BJ (cell line): Measurements from ENCODE around the gene ANKS1A. TPM values are rescaled to one million over a fixed set of nuclear protein-coding genes. Genes with fewer than 3 reads are reported as not detected.

Source experiments
- CTCF ChIA-PET: fragments of 350-600 bp; formaldehyde crosslinking; extraction: SDS; loops from one replicate; lab custom pipeline; 2021; ENCODE audit warnings: antibody characterized with exemption, inconsistent platforms; lab: Yijun Ruan, JAX
- POLR2A ChIA-PET: fragments of 300-600 bp; sonication (Branson Sonifier 250); formaldehyde crosslinking; extraction: SDS; loops from one replicate; lab custom pipeline; 2021; ENCODE audit warnings: antibody characterized with exemption; lab: Charles Lee
- DNase-seq: peaks from one replicate; pipeline ENCODE4 v3.0.0-alpha.2; 2011; ENCODE audit warnings: low read depth
- H3K27me3 ChIP-seq: 2 replicates; pipeline ENCODE4 v1.6.0; 2011; ENCODE audit warnings: low read length; ENCODE audit not compliant: control insufficient read depth, insufficient read depth
- H3K36me3 ChIP-seq: 2 replicates; pipeline ENCODE4 v1.5.1; 2011; ENCODE audit warnings: low read length; ENCODE audit not compliant: control insufficient read depth, insufficient read depth
- H3K4me3 ChIP-seq: 2 replicates; pipeline ENCODE4 v1.5.1; 2011; ENCODE audit warnings: low read depth, mild to moderate bottlenecking, control low read depth, low read length
- CTCF ChIP-seq: IDR thresholded peaks from 2 replicates; pipeline ENCODE4 v1.5.1; 2011; ENCODE audit warnings: low read depth, mild to moderate bottlenecking, control low read depth, inconsistent platforms, low read length, moderate library complexity; ENCODE audit not compliant: insufficient read depth
- polyA plus RNA-seq: library from polyadenylated mRNA; depleted of rRNA; stranded (reverse); fragments of >200 nt; gene quantifications from 2 replicates; pipeline ENCODE4 v1.2.3, GENCODE V29; 2011

Gene ANKS1A
- polyA plus RNA-seq, 1 experiment = 4.2 TPM

DNA sequence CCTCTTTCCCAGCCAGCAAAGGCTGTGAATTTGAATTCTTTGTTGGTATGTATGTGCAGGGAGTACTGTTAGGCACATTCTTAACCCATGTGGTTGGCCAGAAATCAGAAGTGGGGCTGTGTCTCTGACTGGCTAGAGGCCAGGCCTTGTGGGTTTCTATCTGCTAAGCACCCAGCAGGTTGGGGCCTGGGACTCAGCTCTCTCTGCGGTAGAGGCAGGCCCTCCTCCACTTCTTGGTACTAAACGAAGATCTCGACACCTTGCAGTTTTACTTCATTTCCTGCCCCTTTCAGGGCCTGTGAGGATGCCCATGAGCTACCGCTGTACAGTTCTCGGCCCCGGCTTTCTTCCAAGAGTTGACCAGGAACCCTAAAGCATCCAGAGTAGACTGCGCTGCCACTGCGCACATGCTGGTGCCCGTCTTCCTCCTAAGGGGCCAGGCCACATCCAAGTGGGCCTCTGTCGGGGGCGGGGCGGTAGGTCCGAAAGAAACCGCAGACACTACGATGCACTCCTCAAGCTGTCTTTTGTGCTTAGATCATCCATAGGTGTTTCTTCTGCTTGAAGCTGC is 201.0 kb downstream of the ANKS1A start:
- POLR2A ChIA-PET = no interaction called here
- DNase-seq = peak; percentile 51
- Histone ChIP-seq H3K36me3 (peaks cover 15% of the 10 kb centered on the region), H3K4me3 (no peak overlapping the region), H3K27me3 (no peaks in the 10 kb centered on the region)
- CTCF ChIA-PET = interaction anchor here (0.6 to 2.1 kb wide), 4 partner anchors 20 to 103 kb away, joined by 3 to 7 read pairs (median 4); no protein-coding TSS in a partner anchor
- no peak for TF ChIP-seq CTCF

DNA sequence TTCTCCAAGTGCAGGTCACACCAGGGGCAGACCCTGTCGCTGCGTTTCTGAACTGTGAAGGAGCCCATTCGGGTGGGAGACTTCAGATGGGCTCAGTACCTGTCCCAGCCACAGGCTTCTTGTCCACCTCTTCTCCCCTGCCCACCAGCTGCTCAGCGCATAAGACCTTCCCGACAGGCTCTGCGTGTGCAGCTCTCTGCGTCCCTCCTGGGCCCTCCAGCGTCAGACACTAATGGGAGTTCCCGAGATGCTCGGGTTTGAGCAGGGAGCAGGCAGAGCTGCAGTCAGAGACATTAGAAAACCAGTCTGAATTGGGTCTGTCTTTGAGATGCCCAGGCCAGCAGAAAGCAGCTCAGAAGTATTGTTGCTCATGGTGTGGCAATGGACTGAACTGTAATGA is 201.7 kb downstream of the ANKS1A start:
- no peak for DNase-seq
- TF ChIP-seq CTCF = no peak
- Histone ChIP-seq H3K27me3 (no peaks in the 10 kb centered on the region), H3K4me3 (no peak overlapping the region), H3K36me3 (peaks cover 12% of the 10 kb centered on the region)
- CTCF ChIA-PET = interaction anchor here (1.1 to 2.1 kb wide), 2 partner anchors 12 to 103 kb away, joined by 3 to 7 read pairs; no protein-coding TSS in a partner anchor
- POLR2A ChIA-PET = no interaction called here

DNA sequence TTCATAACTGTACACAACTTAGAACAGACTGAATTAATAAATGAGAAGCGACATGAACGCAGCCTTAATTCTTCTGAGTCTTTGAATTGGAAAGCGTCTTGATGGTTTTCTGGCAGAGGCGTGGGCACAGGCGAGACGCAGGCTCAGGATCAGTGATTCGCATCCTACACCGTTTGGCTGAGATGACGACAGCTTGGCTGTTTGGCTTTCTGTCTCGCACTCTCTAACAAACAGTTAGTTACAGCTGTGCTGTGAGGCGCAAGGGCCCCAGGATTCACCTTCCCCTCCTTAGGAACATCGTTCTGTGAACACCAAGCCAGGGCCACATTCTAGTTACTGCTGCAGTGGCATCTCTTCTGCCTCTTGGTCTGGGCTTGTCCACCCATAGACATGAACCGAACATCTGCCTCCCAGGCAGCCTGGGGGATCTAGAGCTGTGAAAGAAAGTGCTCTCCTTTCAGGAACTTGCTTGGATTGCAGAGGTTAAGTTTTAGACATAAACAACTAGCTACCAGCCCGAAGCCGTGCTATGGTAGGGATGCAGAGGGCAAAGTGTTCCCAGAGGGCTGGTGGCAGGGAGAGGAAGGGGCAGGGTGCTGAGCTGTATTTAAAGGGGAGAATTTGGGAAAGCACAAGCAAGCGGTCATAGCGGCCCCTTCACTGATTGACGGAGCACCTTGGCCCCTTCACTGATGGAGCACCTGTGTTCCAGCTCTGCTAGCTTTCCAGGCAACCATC is 202.5 kb downstream of the ANKS1A start:
- no peak for TF ChIP-seq CTCF
- no peak for DNase-seq
- CTCF ChIA-PET = interaction anchor here (0.6 to 3.2 kb wide), 7 partner anchors 13 to 223 kb away, joined by 3 to 9 read pairs (median 3); partner anchors contain the start of gene TCP11
- no peak overlapping the region for H3K4me3 ChIP-seq
- POLR2A ChIA-PET = no interaction called here
- H3K36me3 ChIP-seq = peaks cover 7% of the 10 kb centered on the region
- no peaks in the 10 kb centered on the region for H3K27me3 ChIP-seq

- CTCF ChIA-PET = interaction anchor here (0.7 to 3.2 kb wide), 8 partner anchors 13 to 148 kb away, joined by 3 to 9 read pairs (median 4); partner anchors contain the start of gene TCP11
- peak; percentile 40 for DNase-seq
- Histone ChIP-seq H3K27me3 (no peaks in the 10 kb centered on the region), H3K36me3 (peaks cover 2% of the 10 kb centered on the region), H3K4me3 (no peak overlapping the region)
- POLR2A ChIA-PET = no interaction called here
- TF ChIP-seq CTCF = no peak
Observed at GRCh38 chr6:35092362-35093117, 203.5 kb downstream of the ANKS1A start.

- Histone ChIP-seq H3K4me3 (no peak overlapping the region), H3K27me3 (no peaks in the 10 kb centered on the region), H3K36me3 (no peaks in the 10 kb centered on the region; the same call in 1 of the 2 replicates)
- POLR2A ChIA-PET = interaction anchor here (0.6 kb wide), 1 partner anchor 17 kb away, joined by 5 read pairs; no protein-coding TSS in a partner anchor
- no peak for TF ChIP-seq CTCF
- DNase-seq = peak; percentile 50
- CTCF ChIA-PET = interaction anchor here (0.6 to 3.2 kb wide), 8 partner anchors 14 to 148 kb away, joined by 3 to 9 read pairs (median 4); partner anchors contain the start of gene TCP11
Observed at GRCh38 chr6:35093118-35093445, 204.0 kb downstream of the ANKS1A start.
